Body of pancreas (tissue), 4 donors: Measurements from ENCODE around the gene CAST. TPM values are rescaled to one million over a fixed set of nuclear protein-coding genes. Genes with fewer than 3 reads are reported as not detected.

Experiments used
- ATAC-seq: fragments of 150-250 bp; one replicate; pipeline ENCODE4 v1.9.1; 2016
- DNase-seq, 4 donors: peaks; one replicate each; pipeline ENCODE4 v3.0.0-alpha.2; 2019
- H3K27ac ChIP-seq, 4 donors: fragments of 200-600 bp; sonication (generic); 1 replicate in 3 of 4; 2 replicates in 1 of 4; pipeline versions ENCODE4 v1.5.1 to v1.6.1; 2016 to 2019; ENCODE audit warnings: mild to moderate bottlenecking in 1 of 4, mixed read lengths in 1 of 4, moderate library complexity in 1 of 4
- H3K27me3 ChIP-seq, 2 donors: fragments of 200-600 bp; sonication (generic); one replicate each; pipeline ENCODE4 v1.6.0; 2016; ENCODE audit warnings: mild to moderate bottlenecking in 1 of 2
- H3K36me3 ChIP-seq, 2 donors: fragments of 200-600 bp; sonication (generic); replicated peaks in 1 of 2; 2 replicates each; pipeline ENCODE4 v1.5.1; 2016; ENCODE audit warnings: low read depth in 2 of 2; ENCODE audit not compliant: insufficient read depth in 1 of 2
- H3K4me1 ChIP-seq: fragments of 200-600 bp; sonication (generic); one replicate; pipeline ENCODE4 v1.6.0; 2016
- H3K4me3 ChIP-seq, 2 donors: fragments of 200-600 bp; sonication (generic); 1 replicate in 1 of 2; 2 replicates in 1 of 2; pipeline ENCODE4 v1.5.1; 2016 to 2019
- H3K9me3 ChIP-seq, 3 donors: fragments of 200-600 bp; sonication (generic); 1 replicate in 2 of 3; 2 replicates in 1 of 3; pipeline ENCODE4 v1.5.1; 2016
- POLR2A ChIP-seq, 3 donors: fragments of 450-650 bp; IDR thresholded peaks; one replicate each; pipeline ENCODE4 v1.6.1; 2016; ENCODE audit warnings: antibody characterized with exemption in 3 of 3, mild to moderate bottlenecking in 2 of 3
- WGBS, 2 donors: methylation state at CpG; one replicate each; pipeline ENCODE4 v1.1.5; 2017; 5-methylcytosine and 5-hydroxymethylcytosine counted together
- intact Hi-C: fragments of 100-400 bp; cut with DNase I; formaldehyde crosslinking; loops from one replicate; pipeline ENCODE4 v1.15.1; 2023
- total RNA-seq, 2 donors: library from RNA; depleted of rRNA; stranded (reverse); fragments of >200 nt; gene quantifications; one replicate each; pipeline ENCODE4 v1.1.0, GENCODE V29; 2016
- TF ChIP-seq, protein P1 (sequence below), 7 experiments: fragments of 450-650 bp in 4 of 7; fragments of 200-600 bp in 3 of 7; sonication (generic) in 3 of 7; IDR thresholded peaks; one replicate each; pipeline ENCODE4 v1.5.1; 2016 to 2019; ENCODE audit warnings: antibody characterized with exemption in 7 of 7

Gene CAST
- total RNA-seq, 2 donors from 2014 or later, result 130 to 157 TPM

DNA sequence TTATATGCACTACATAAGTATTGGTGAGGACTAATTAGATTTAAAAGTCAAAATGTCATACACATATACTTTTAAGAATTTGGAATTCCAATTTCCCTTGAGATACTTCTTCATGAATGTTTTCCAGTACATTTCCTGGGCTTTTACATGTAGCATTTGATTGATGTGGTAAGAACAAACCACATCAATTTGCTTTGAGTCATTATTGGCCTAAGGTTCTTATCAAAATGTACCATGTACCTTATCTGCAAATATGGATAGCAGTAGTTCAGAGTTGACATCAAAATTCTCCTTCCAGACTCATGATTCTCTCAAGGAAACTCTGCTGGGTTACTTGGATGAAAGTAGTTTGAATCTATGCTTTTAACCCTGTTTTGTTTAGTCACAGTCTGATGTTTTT lies 2.5 kb downstream of the CAST start:
- DNase-seq (no peak), ATAC-seq (no peak)
- H3K36me3 ChIP-seq, result no peaks in the 10 kb centered on the region
- no peak overlapping the region for H3K27ac ChIP-seq
- H3K9me3 ChIP-seq, result no peaks in the 10 kb centered on the region
- peaks cover 28% of the 10 kb centered on the region for H3K4me1 ChIP-seq
- TF ChIP-seq POLR2A (IDR thresholded peaks at IDR 0.05), result no peak
- TF ChIP-seq, protein P1, sequence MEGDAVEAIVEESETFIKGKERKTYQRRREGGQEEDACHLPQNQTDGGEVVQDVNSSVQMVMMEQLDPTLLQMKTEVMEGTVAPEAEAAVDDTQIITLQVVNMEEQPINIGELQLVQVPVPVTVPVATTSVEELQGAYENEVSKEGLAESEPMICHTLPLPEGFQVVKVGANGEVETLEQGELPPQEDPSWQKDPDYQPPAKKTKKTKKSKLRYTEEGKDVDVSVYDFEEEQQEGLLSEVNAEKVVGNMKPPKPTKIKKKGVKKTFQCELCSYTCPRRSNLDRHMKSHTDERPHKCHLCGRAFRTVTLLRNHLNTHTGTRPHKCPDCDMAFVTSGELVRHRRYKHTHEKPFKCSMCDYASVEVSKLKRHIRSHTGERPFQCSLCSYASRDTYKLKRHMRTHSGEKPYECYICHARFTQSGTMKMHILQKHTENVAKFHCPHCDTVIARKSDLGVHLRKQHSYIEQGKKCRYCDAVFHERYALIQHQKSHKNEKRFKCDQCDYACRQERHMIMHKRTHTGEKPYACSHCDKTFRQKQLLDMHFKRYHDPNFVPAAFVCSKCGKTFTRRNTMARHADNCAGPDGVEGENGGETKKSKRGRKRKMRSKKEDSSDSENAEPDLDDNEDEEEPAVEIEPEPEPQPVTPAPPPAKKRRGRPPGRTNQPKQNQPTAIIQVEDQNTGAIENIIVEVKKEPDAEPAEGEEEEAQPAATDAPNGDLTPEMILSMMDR (IDR thresholded peaks at IDR 0.05), result no peak
- H3K4me3 ChIP-seq, result no peak overlapping the region
- intact Hi-C loops, result no loop called here
- H3K27me3 ChIP-seq, result no peaks in the 10 kb centered on the region

DNA sequence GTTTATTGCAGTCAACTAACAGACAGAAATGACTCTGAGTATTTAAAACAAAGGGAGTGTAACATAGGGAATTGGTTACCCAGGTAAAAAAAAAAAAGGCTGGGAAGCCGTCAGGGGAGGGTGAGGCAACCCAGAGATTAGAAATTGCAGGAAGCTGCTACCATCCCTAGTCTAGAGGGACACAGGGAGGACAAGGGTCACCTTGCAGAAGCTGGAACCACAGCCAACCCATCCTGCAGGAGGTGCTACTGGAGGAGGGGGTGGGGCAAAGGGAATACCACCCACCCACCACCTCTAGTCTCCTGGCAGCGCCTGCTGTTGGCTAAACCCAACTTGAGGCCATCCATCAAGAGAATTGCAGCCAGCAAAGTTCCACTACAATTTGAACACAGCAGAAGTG lies 6.5 kb downstream of the CAST start:
- Histone ChIP-seq H3K9me3 (no peaks in the 10 kb centered on the region), H3K36me3 (no peaks in the 10 kb centered on the region), H3K27ac (no peak overlapping the region), H3K4me3 (no peak overlapping the region), H3K27me3 (no peaks in the 10 kb centered on the region), H3K4me1 (peaks cover 24% of the 10 kb centered on the region)
- TF ChIP-seq POLR2A (IDR thresholded peaks at IDR 0.05), result no peak
- TF ChIP-seq, protein P1 (IDR thresholded peaks at IDR 0.05), result no peak
- DNase-seq (no peak), ATAC-seq (no peak)
- intact Hi-C loops, result no loop called here
- WGBS, 2 donors, result 72 to 77% methylated on average over 2 of the region's 2 CpGs

DNA sequence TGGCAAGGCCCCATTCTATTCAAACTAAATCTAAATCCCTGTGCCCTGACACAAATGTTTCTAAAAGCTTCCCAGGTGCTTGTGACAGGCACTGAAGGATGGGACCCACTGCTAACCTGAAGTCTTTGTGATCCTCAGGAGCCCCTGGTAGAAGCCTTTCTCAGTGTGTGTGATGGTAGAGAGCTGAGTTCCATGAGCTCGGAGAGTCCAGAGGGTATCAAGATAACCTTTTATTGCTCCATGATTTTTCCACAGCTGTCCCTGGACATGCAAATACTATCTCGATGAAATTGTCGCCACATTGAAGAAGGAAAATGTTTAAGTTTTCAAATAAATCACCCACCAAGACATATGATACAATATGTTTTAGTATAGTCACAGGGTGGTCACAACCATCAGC lies 7.7 kb downstream of the CAST start:
- TF ChIP-seq, protein P1 (IDR thresholded peaks at IDR 0.05), result no peak
- TF ChIP-seq POLR2A (IDR thresholded peaks at IDR 0.05), result no peak
- ATAC-seq, result no peak
- no peak overlapping the region for H3K4me3 ChIP-seq
- H3K36me3 ChIP-seq, result no peaks in the 10 kb centered on the region
- H3K27ac ChIP-seq, result no peak overlapping the region
- intact Hi-C loops, result no loop called here
- 48 to 62% methylated on average over 3 of the region's 3 CpGs for WGBS, 2 donors
- no peaks in the 10 kb centered on the region for H3K27me3 ChIP-seq
- DNase-seq, result no peak
- peaks cover 14% of the 10 kb centered on the region for H3K4me1 ChIP-seq
- H3K9me3 ChIP-seq, result no peaks in the 10 kb centered on the region

DNA sequence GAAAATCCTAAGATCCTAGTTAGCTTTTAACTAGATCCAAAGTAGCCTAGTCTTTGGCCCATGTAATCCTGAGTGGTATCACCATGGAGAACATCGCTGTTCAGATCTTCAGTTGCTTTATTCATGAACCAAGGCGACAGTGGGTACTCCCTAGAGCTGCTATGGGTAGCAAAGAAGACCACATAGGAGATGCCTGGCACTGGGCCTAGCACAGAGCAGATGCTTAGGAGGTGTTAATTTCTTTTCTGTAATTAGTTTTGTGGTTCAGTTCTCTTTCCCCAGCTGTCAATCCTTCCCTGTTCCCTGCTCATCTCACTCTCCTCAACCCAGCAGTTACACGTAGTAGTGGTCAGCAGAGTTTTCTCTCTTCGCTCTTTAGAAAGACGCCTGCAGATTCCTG lies 9.3 kb downstream of the CAST start:
- Histone ChIP-seq H3K4me1 (peaks cover 9% of the 10 kb centered on the region), H3K9me3 (no peaks in the 10 kb centered on the region), H3K4me3 (no peak overlapping the region), H3K27ac (no peak overlapping the region), H3K27me3 (no peaks in the 10 kb centered on the region), H3K36me3 (no peaks in the 10 kb centered on the region)
- intact Hi-C loops, result no loop called here
- no peak for DNase-seq
- no peak for ATAC-seq
- WGBS, 2 donors, result 93 to 94% methylated on average over 5 of the region's 5 CpGs
- TF ChIP-seq POLR2A (IDR thresholded peaks at IDR 0.05), result no peak
- TF ChIP-seq, protein P1 (IDR thresholded peaks at IDR 0.05), result no peak

DNA sequence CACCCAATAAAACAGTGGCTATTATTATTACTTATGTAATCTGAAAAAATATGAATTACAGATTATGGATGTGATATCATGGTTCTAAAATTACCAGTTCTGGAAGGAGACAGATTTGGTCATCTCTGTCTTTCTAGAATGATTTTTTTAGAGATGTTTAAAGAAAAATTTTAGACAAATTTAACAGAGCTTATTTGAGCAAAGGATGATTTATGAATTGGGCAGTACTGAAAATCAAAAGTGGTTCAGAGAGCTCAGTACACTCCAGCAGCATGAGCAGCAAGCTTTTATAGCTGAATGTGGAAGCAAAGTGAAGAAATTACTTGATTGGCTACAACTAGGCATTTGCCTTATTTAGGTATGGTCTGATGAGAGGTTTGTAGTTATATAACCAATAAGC lies 11.0 kb downstream of the CAST start:
- H3K9me3 ChIP-seq, result no peaks in the 10 kb centered on the region
- no peak overlapping the region for H3K4me3 ChIP-seq
- no peak for ATAC-seq
- H3K27ac ChIP-seq, result no peak overlapping the region
- H3K36me3 ChIP-seq, result no peaks in the 10 kb centered on the region
- DNase-seq, result no peak
- intact Hi-C loops, result no loop called here
- H3K4me1 ChIP-seq, result peaks cover 9% of the 10 kb centered on the region
- TF ChIP-seq, protein P1 (IDR thresholded peaks at IDR 0.05), result no peak
- no peak for TF ChIP-seq POLR2A (IDR thresholded peaks at IDR 0.05)
- no peaks in the 10 kb centered on the region for H3K27me3 ChIP-seq
